Measurements from ENCODE around the gene EP300. TPM values are rescaled to one million over a fixed set of nuclear protein-coding genes. Genes with fewer than 3 reads are reported as not detected.
A peak's percentile ranks its signal among the peaks of the same experiment; 100 is the strongest.
"Not testable (repeated sequence)": the region's sequence is repeated elsewhere in the genome, so short reads cannot be mapped to it uniquely, and the experiment has no call there.

The EP300 gene
- total RNA-seq: 73.7 TPM
- long read RNA-seq, partial matches to known transcripts: 21 of 42 reads
- long read RNA-seq, other reads (novel, unspliced or antisense): 19 of 42 reads

- peaks cover 32% of the 10 kb centered on the region for H3K4me1 ChIP-seq
- ATAC-seq: peak; percentile 66 to 68
These were observed at the start of gene EP300 for GRCh38 chr22:41092023-41092817. Gene EP300, plus strand, starts transcription at chr22:41092592. Its CDS starts 413 bp downstream, at chr22:41093005.

GRCh38 chr22:41043722-41044121, 48.7 kb upstream of the EP300 start:
- intact Hi-C loops (cut with DNase I): no loop called here
- Histone ChIP-seq H3K4me3 (no peak overlapping the region), H3K4me1 (peaks cover 14% of the 10 kb centered on the region), H3K27me3 (ENCODE audit: low read depth) (no peaks in the 10 kb centered on the region), H3K36me3 (no peaks in the 10 kb centered on the region), H3K27ac (no peak overlapping the region), H3K9me3 (no peaks in the 10 kb centered on the region)
- DNase-seq (no peak), ATAC-seq (peak in 1 of 2 donors; percentile 39)
- no peak for TF ChIP-seq CTCF (IDR thresholded peaks at IDR 0.05)

More at GRCh38 chr22:41092023-41092817, at the start of gene EP300:
- Histone ChIP-seq H3K27ac (peak within 1 kb of the TSS; percentile 99), H3K9me3 (no peaks in the 10 kb centered on the region), H3K4me3 (peak within 1 kb of the TSS; percentile 94), H3K36me3 (no peaks in the 10 kb centered on the region), H3K27me3 (ENCODE audit: low read depth) (no peaks in the 10 kb centered on the region)
- peak; percentile 37 for TF ChIP-seq CTCF (IDR thresholded peaks at IDR 0.05)
- peak; percentile 91 for DNase-seq
- intact Hi-C loops (cut with DNase I): no loop called here

GRCh38 chr22:41045575-41045974, 46.8 kb upstream of the EP300 start:
- H3K4me3 ChIP-seq; DNase-seq; H3K27me3 ChIP-seq (ENCODE audit: low read depth); H3K36me3 ChIP-seq; intact Hi-C loops (cut with DNase I); H3K27ac ChIP-seq; ATAC-seq; H3K9me3 ChIP-seq: not testable (repeated sequence)
- peaks cover 15% of the 10 kb centered on the region for H3K4me1 ChIP-seq

GRCh38 chr22:41047801-41048211, 44.6 kb upstream of the EP300 start:
- Histone ChIP-seq H3K9me3 (no peaks in the 10 kb centered on the region), H3K4me1 (peaks cover 15% of the 10 kb centered on the region), H3K4me3 (no peak overlapping the region), H3K36me3 (no peaks in the 10 kb centered on the region), H3K27me3 (ENCODE audit: low read depth) (no peaks in the 10 kb centered on the region), H3K27ac (peak overlapping the region; percentile 66)
- no peak for TF ChIP-seq CTCF (IDR thresholded peaks at IDR 0.05)
- DNase-seq: no peak
- peak; percentile 54 to 57 for ATAC-seq
- intact Hi-C loops (cut with DNase I): no loop called here

- H3K27ac ChIP-seq: peak overlapping the region; percentile 50
- intact Hi-C loops (cut with DNase I); H3K27me3 ChIP-seq (ENCODE audit: low read depth); H3K9me3 ChIP-seq; ATAC-seq; H3K36me3 ChIP-seq; DNase-seq: not testable (repeated sequence)
- peak overlapping the region; percentile 23 for H3K4me3 ChIP-seq
- H3K4me1 ChIP-seq: peaks cover 15% of the 10 kb centered on the region
These were observed 44.0 kb upstream of the EP300 start for GRCh38 chr22:41048345-41048744.

- no peaks in the 10 kb centered on the region for H3K36me3 ChIP-seq
- H3K27ac ChIP-seq: peak overlapping the region; percentile 50
- ATAC-seq (peak; percentile 85 to 88), DNase-seq (peak; percentile 61)
- H3K27me3 ChIP-seq (ENCODE audit: low read depth): no peaks in the 10 kb centered on the region
- H3K9me3 ChIP-seq: no peaks in the 10 kb centered on the region
- intact Hi-C loops (cut with DNase I): no loop called here
- H3K4me3 ChIP-seq: peak overlapping the region; percentile 23
- H3K4me1 ChIP-seq: peaks cover 15% of the 10 kb centered on the region
- TF ChIP-seq CTCF (IDR thresholded peaks at IDR 0.05): no peak
These were observed 43.3 kb upstream of the EP300 start for GRCh38 chr22:41048791-41049717.

GRCh38 chr22:41049795-41050194, 42.6 kb upstream of the EP300 start:
- Histone ChIP-seq H3K4me1 (peaks cover 15% of the 10 kb centered on the region), H3K27ac (peak overlapping the region; percentile 50)
- ATAC-seq; intact Hi-C loops (cut with DNase I); H3K27me3 ChIP-seq (ENCODE audit: low read depth); H3K4me3 ChIP-seq; DNase-seq; H3K36me3 ChIP-seq; H3K9me3 ChIP-seq: not testable (repeated sequence)

Data from lower lobe of right lung (tissue), 2 donors.